Measurements from ENCODE around the gene KRTAP20-4. TPM values are rescaled to one million over a fixed set of nuclear protein-coding genes. Genes with fewer than 3 reads are reported as not detected.

Gene KRTAP20-4
- total and polyA plus RNA-seq, 7 donors = not detected

DNA sequence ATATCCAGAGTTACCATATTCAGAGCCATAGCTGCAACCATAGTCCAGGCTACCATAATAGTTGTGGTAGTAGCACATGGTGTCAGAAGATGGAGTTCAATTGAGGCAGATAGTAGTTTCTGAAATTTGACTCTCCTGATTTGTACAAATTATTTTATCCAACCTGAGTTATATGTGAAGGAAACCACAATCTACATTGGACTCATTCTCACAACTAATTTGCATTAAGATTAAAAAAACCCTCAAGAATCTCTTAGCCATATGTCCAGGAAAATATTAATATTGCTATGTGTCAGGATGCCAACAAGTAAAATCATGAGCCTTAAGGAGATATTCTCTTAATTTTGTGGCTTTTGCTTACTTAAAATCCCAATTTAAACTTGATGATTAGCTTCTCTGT lies 30.1 kb upstream of the KRTAP20-4 start, which contains the start of gene KRTAP22-2:
KRTAP22-2 (minus strand) TSS at position 101 of the 400 bp plus-strand sequence.
- Histone ChIP-seq H3K9me3 (no peaks in the 10 kb centered on the region), H3K4me3 (no peak within 1 kb of the TSS), H3K27me3 (no peaks in the 10 kb centered on the region), H3K36me3 (no peaks in the 10 kb centered on the region), H3K4me1 (no peaks in the 10 kb centered on the region), H3K27ac (no peak within 1 kb of the TSS)
- TF ChIP-seq CTCF (IDR thresholded peaks at IDR 0.05) (no peak), EP300 (IDR thresholded peaks at IDR 0.05) (no peak), POLR2A (IDR thresholded peaks at IDR 0.05) (no peak), POLR2AphosphoS5 (IDR thresholded peaks at IDR 0.05) (no peak)
- no peak for DNase-seq
- intact Hi-C loops (cut with DNase I) = no loop called here

GRCh38 chr21:30592140-30592539 lies 28.3 kb upstream of the KRTAP20-4 start, which contains the start of gene KRTAP6-3:
Gene KRTAP6-3, plus strand, starts transcription at chr21:30592440. Its CDS starts 6 bp downstream, at chr21:30592446.
- TF ChIP-seq POLR2A (IDR thresholded peaks at IDR 0.05) (no peak), POLR2AphosphoS5 (IDR thresholded peaks at IDR 0.05) (no peak), EP300 (IDR thresholded peaks at IDR 0.05) (no peak)
- WGBS, 2 donors = 92 to 95% methylated on average over 4 of the region's 4 CpGs
- H3K4me1 ChIP-seq = no peaks in the 10 kb centered on the region
- H3K4me3 ChIP-seq = no peak within 1 kb of the TSS
- intact Hi-C loops (cut with DNase I) = no loop called here
- no peaks in the 10 kb centered on the region for H3K9me3 ChIP-seq
- H3K27ac ChIP-seq = no peak within 1 kb of the TSS
- DNase-seq = no peak
- H3K36me3 ChIP-seq = no peaks in the 10 kb centered on the region
- no peaks in the 10 kb centered on the region for H3K27me3 ChIP-seq

- H3K36me3 ChIP-seq = no peaks in the 10 kb centered on the region
- H3K4me3 ChIP-seq = no peak within 1 kb of the TSS
- no peaks in the 10 kb centered on the region for H3K9me3 ChIP-seq
- TF ChIP-seq POLR2A (IDR thresholded peaks at IDR 0.05) (no peak), POLR2AphosphoS5 (IDR thresholded peaks at IDR 0.05) (no peak), EP300 (IDR thresholded peaks at IDR 0.05) (no peak), CTCF (IDR thresholded peaks at IDR 0.05) (no peak)
- intact Hi-C loops (cut with DNase I) = no loop called here
- no peaks in the 10 kb centered on the region for H3K4me1 ChIP-seq
- H3K27ac ChIP-seq = no peak within 1 kb of the TSS
- DNase-seq = no peak
- no peaks in the 10 kb centered on the region for H3K27me3 ChIP-seq
- WGBS, 2 donors = 95 to 97% methylated on average over 6 of the region's 6 CpGs
These were observed 21.6 kb upstream of the KRTAP20-4 start, which contains the start of gene KRTAP6-2 for GRCh38 chr21:30598802-30599201. Gene KRTAP6-2, minus strand, starts transcription at chr21:30598902. Its CDS starts 28 bp downstream, at chr21:30598874.

DNA sequence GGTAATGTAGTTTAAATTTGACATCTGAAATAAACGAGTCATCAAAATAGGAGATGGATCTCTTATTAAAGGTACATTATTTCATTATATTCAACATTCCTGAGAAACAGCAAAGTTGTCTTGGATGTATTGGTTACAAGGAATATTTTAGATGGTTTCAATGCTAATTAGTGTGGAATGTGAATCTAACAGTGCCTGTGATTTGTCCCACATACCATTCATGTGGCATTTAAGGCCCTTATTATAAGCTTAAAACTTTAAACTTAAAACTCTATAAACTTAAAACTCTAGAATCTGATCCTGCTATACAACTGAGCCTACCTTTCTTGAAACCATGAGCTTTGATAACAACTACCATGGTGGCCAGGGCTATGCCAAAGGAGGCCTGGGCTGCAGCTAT lies 19.6 kb upstream of the KRTAP20-4 start, which contains the start of gene KRTAP22-1:
KRTAP22-1 (plus strand) TSS at position 301 of the 400 bp plus-strand sequence.
- no peaks in the 10 kb centered on the region for H3K9me3 ChIP-seq
- no peak for TF ChIP-seq POLR2AphosphoS5 (IDR thresholded peaks at IDR 0.05)
- no peak for TF ChIP-seq EP300 (IDR thresholded peaks at IDR 0.05)
- no peaks in the 10 kb centered on the region for H3K4me1 ChIP-seq
- no peaks in the 10 kb centered on the region for H3K36me3 ChIP-seq
- no peak for DNase-seq
- intact Hi-C loops (cut with DNase I) = no loop called here
- H3K4me3 ChIP-seq = no peak within 1 kb of the TSS
- no peak within 1 kb of the TSS for H3K27ac ChIP-seq
- WGBS, 2 donors = 42 to 96% methylated on average over 1 of the region's 1 CpG
- no peaks in the 10 kb centered on the region for H3K27me3 ChIP-seq

DNA sequence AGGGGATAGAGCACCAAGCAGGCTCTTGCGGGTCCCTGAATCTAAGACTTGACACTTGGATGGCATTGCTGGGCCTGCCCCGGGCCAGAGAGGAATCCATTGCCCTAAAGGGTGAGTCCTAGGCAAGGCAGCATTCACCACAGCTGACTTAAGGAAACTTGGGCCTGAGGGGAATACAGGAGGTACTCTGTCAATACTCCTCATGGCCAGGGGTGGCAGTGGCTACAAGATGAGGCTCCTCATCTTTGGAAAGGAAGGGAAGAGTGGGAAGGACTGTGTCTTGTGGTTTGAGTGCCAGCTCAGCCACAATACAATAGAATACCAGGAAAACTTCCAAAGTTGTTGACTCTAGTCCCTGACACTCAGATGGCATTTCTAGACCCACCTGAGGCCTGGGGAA lies 14.5 kb upstream of the KRTAP20-4 start:
- intact Hi-C loops (cut with DNase I) = no loop called here
- DNase-seq = no peak
- Histone ChIP-seq H3K27ac (no peak overlapping the region), H3K27me3 (no peaks in the 10 kb centered on the region), H3K36me3 (no peaks in the 10 kb centered on the region), H3K4me3 (no peak overlapping the region), H3K9me3 (no peaks in the 10 kb centered on the region), H3K4me1 (no peaks in the 10 kb centered on the region)
- 87 to 88% methylated on average over 2 of the region's 2 CpGs for WGBS, 2 donors
- TF ChIP-seq POLR2AphosphoS5 (IDR thresholded peaks at IDR 0.05) = no peak

GRCh38 chr21:30612132-30612531 lies 8.3 kb upstream of the KRTAP20-4 start:
- Histone ChIP-seq H3K4me3 (no peak overlapping the region), H3K9me3 (no peaks in the 10 kb centered on the region), H3K4me1 (no peaks in the 10 kb centered on the region), H3K27me3 (no peaks in the 10 kb centered on the region), H3K36me3 (no peaks in the 10 kb centered on the region), H3K27ac (no peak overlapping the region)
- intact Hi-C loops (cut with DNase I) = no loop called here
- TF ChIP-seq EP300 (IDR thresholded peaks at IDR 0.05) (no peak), POLR2AphosphoS5 (IDR thresholded peaks at IDR 0.05) (no peak), CTCF (IDR thresholded peaks at IDR 0.05) (no peak), POLR2A (IDR thresholded peaks at IDR 0.05) (no peak)
- WGBS, 2 donors = 87 to 90% methylated on average over 2 of the region's 2 CpGs
- no peak for DNase-seq
